Neural cell (in vitro differentiated cells): ENCODE results near the gene TNNT3. TPM values are rescaled to one million over a fixed set of nuclear protein-coding genes. Genes with fewer than 3 reads are reported as not detected.

Experiments
- H2AFZ ChIP-seq: fragments of 200-600, 300-800 bp; sonication (generic), shearing (Covaris generic); 2 replicates; pipeline ENCODE4 v1.6.0; 2014; ENCODE audit warnings: low read depth, mild to moderate bottlenecking, antibody characterized with exemption, low read length, moderate library complexity
- H3F3A ChIP-seq: fragments of 200-600 bp; shearing (Covaris generic); 2 replicates; pipeline ENCODE4 v1.6.1; 2016; ENCODE audit warnings: mild to moderate bottlenecking, moderate library complexity, mixed read lengths, antibody characterized with exemption, low read length; ENCODE audit not compliant: insufficient read depth, poor library complexity, severe bottlenecking
- H3K27ac ChIP-seq: fragments of 200-600, 300-800 bp; sonication (generic), shearing (Covaris generic); 2 replicates; pipeline ENCODE4 v1.5.1; 2014; ENCODE audit warnings: mild to moderate bottlenecking, low read length, moderate library complexity
- H3K27me3 ChIP-seq: fragments of 300-800, 200-600 bp; sonication (generic), shearing (Covaris generic); 2 replicates; pipeline ENCODE4 v1.6.0; 2014; ENCODE audit warnings: mild to moderate bottlenecking, low read depth, low read length, moderate library complexity; ENCODE audit not compliant: insufficient read depth
- H3K36me3 ChIP-seq: fragments of 300-800, 200-600 bp; sonication (generic), shearing (Covaris generic); 2 replicates; pipeline ENCODE4 v1.5.1; 2014; ENCODE audit warnings: mild to moderate bottlenecking, antibody characterized with exemption, low read length, moderate library complexity; ENCODE audit not compliant: insufficient read depth
- H3K4me2 ChIP-seq: fragments of 300-800, 200-600 bp; sonication (generic), shearing (Covaris generic); 2 replicates; pipeline ENCODE4 v1.6.0; 2014; ENCODE audit warnings: mild to moderate bottlenecking, low read length
- H3K4me3 ChIP-seq: fragments of 300-800, 200-600 bp; sonication (generic), shearing (Covaris generic); 2 replicates; pipeline ENCODE4 v1.5.1; 2014; ENCODE audit warnings: mild to moderate bottlenecking, low read length, moderate library complexity
- H3K79me2 ChIP-seq: fragments of 200-600 bp; shearing (Covaris generic); replicated peaks from 2 replicates; pipeline ENCODE4 v1.6.0; 2014; ENCODE audit warnings: mild to moderate bottlenecking, low read length, moderate library complexity; ENCODE audit not compliant: insufficient read depth
- H3K9ac ChIP-seq: fragments of 300-800, 200-600 bp; sonication (generic), shearing (Covaris generic); 2 replicates; pipeline ENCODE4 v1.6.1; 2016; ENCODE audit warnings: mild to moderate bottlenecking, low read length, mixed read lengths
- H3K9me2 ChIP-seq: fragments of 200-600 bp; shearing (Covaris generic); 2 replicates; pipeline ENCODE4 v1.6.1; 2016; ENCODE audit warnings: mild to moderate bottlenecking, low read length, mixed read lengths; ENCODE audit not compliant: insufficient read depth
- H3K9me3 ChIP-seq: fragments of 200-600, 300-800 bp; sonication (generic), shearing (Covaris generic); 2 replicates; pipeline ENCODE4 v1.6.1; 2016; ENCODE audit warnings: mild to moderate bottlenecking, mixed run types, low read length, moderate library complexity, mixed read lengths
- H4K20me1 ChIP-seq: fragments of 200-600 bp; shearing (Covaris generic); 2 replicates; pipeline ENCODE4 v1.6.1; 2016; ENCODE audit warnings: mild to moderate bottlenecking, mixed run types; ENCODE audit not compliant: insufficient read depth
- CTCF ChIP-seq: fragments of 450-650 bp; IDR thresholded peaks from 2 replicates; pipeline ENCODE4 v1.5.1; 2014; ENCODE audit warnings: antibody characterized with exemption, mild to moderate bottlenecking, moderate library complexity; ENCODE audit not compliant: poor library complexity, severe bottlenecking
- EP300 ChIP-seq: fragments of 450-650 bp; conservative IDR thresholded peaks from 2 replicates; pipeline ENCODE4 v1.6.1; 2014; ENCODE audit warnings: antibody characterized with exemption, mild to moderate bottlenecking, moderate library complexity; ENCODE audit not compliant: poor library complexity, severe bottlenecking
- EZH2 ChIP-seq: fragments of 200-600, 300-800 bp; shearing (Covaris generic), sonication (generic); IDR thresholded peaks from 2 replicates; pipeline ENCODE4 v1.6.1; 2014; ENCODE audit warnings: antibody characterized with exemption, low read length, borderline replicate concordance, mild to moderate bottlenecking; ENCODE audit not compliant: insufficient read depth, poor library complexity, severe bottlenecking
- MXI1 ChIP-seq: fragments of 450-650 bp; conservative IDR thresholded peaks from 2 replicates; pipeline ENCODE4 v1.6.1; 2014; ENCODE audit warnings: antibody characterized with exemption, mild to moderate bottlenecking; ENCODE audit not compliant: poor library complexity, severe bottlenecking
- POLR2AphosphoS5 ChIP-seq: IDR thresholded peaks from 2 replicates; pipeline ENCODE4 v1.6.1; 2012
- RAD21 ChIP-seq: fragments of 450-650 bp; conservative IDR thresholded peaks from 2 replicates; pipeline ENCODE4 v1.6.1; 2014; ENCODE audit warnings: antibody characterized with exemption, mild to moderate bottlenecking, moderate library complexity
- SMC3 ChIP-seq: fragments of 450-650 bp; conservative IDR thresholded peaks from 2 replicates; pipeline ENCODE4 v1.6.1; 2014; ENCODE audit warnings: antibody characterized with exemption, mild to moderate bottlenecking, moderate library complexity; ENCODE audit not compliant: poor library complexity
- TAF1 ChIP-seq: IDR thresholded peaks from 2 replicates; pipeline ENCODE4 v1.6.1; 2012; ENCODE audit warnings: low read depth
- polyA plus RNA-seq: library from polyadenylated mRNA; depleted of rRNA; stranded (reverse); fragments of >200 nt; gene quantifications from 2 replicates; pipeline ENCODE4 v1.2.3, GENCODE V29; 2014
- TF ChIP-seq, protein P1 (sequence below): IDR thresholded peaks from 2 replicates; pipeline ENCODE4 v1.6.1; 2012; ENCODE audit warnings: borderline replicate concordance

The TNNT3 gene
- polyA plus RNA-seq, 1 donor from 2014 or later: not detected

- H2AFZ ChIP-seq: no peak overlapping the region
- TF ChIP-seq EZH2 (no peak), TAF1 (no peak), EP300 (no peak), RAD21 (no peak), MXI1 (no peak), CTCF (no peak), POLR2AphosphoS5 (no peak), SMC3 (no peak)
- TF ChIP-seq, protein P1, sequence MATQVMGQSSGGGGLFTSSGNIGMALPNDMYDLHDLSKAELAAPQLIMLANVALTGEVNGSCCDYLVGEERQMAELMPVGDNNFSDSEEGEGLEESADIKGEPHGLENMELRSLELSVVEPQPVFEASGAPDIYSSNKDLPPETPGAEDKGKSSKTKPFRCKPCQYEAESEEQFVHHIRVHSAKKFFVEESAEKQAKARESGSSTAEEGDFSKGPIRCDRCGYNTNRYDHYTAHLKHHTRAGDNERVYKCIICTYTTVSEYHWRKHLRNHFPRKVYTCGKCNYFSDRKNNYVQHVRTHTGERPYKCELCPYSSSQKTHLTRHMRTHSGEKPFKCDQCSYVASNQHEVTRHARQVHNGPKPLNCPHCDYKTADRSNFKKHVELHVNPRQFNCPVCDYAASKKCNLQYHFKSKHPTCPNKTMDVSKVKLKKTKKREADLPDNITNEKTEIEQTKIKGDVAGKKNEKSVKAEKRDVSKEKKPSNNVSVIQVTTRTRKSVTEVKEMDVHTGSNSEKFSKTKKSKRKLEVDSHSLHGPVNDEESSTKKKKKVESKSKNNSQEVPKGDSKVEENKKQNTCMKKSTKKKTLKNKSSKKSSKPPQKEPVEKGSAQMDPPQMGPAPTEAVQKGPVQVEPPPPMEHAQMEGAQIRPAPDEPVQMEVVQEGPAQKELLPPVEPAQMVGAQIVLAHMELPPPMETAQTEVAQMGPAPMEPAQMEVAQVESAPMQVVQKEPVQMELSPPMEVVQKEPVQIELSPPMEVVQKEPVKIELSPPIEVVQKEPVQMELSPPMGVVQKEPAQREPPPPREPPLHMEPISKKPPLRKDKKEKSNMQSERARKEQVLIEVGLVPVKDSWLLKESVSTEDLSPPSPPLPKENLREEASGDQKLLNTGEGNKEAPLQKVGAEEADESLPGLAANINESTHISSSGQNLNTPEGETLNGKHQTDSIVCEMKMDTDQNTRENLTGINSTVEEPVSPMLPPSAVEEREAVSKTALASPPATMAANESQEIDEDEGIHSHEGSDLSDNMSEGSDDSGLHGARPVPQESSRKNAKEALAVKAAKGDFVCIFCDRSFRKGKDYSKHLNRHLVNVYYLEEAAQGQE: no peak
- H3K36me3 ChIP-seq: no peaks in the 10 kb centered on the region
- H3F3A ChIP-seq: no peaks in the 10 kb centered on the region
- H3K9ac ChIP-seq: no peak overlapping the region
- H3K9me2 ChIP-seq: no peaks in the 10 kb centered on the region
- H4K20me1 ChIP-seq: no peaks in the 10 kb centered on the region
- H3K27ac ChIP-seq: no peak overlapping the region
- no peak overlapping the region for H3K4me3 ChIP-seq
- H3K4me2 ChIP-seq: no peak overlapping the region
- no peaks in the 10 kb centered on the region for H3K9me3 ChIP-seq
- no peaks in the 10 kb centered on the region for H3K27me3 ChIP-seq
- H3K79me2 ChIP-seq: no peaks in the 10 kb centered on the region
These were observed 24.7 kb upstream of the TNNT3 start for GRCh38 chr11:1894759-1895158.

GRCh38 chr11:1896468-1896867 is 23.0 kb upstream of the TNNT3 start:
- H3K9me3 ChIP-seq: no peaks in the 10 kb centered on the region
- no peaks in the 10 kb centered on the region for H3K79me2 ChIP-seq
- no peak overlapping the region for H3K4me3 ChIP-seq
- no peaks in the 10 kb centered on the region for H3F3A ChIP-seq
- H3K9ac ChIP-seq: no peak overlapping the region
- no peak overlapping the region for H3K4me2 ChIP-seq
- no peak overlapping the region for H2AFZ ChIP-seq
- H3K9me2 ChIP-seq: no peaks in the 10 kb centered on the region
- no peak overlapping the region for H3K27ac ChIP-seq
- H3K36me3 ChIP-seq: no peaks in the 10 kb centered on the region
- H4K20me1 ChIP-seq: no peaks in the 10 kb centered on the region
- TF ChIP-seq RAD21: no peak
- no peak for TF ChIP-seq TAF1
- TF ChIP-seq, protein P1: no peak
- no peak for TF ChIP-seq EZH2
- TF ChIP-seq POLR2AphosphoS5: no peak
- H3K27me3 ChIP-seq: no peaks in the 10 kb centered on the region
